ENCODE results near the gene PKD1.

The PKD1 gene

GRCh38 chr16:2086106-2086742 is 49.5 kb downstream of the PKD1 start:
- no peak for DNase-seq

- DNase-seq = no peak
Observed at GRCh38 chr16:2085669-2086068, 50.0 kb downstream of the PKD1 start.

DNA sequence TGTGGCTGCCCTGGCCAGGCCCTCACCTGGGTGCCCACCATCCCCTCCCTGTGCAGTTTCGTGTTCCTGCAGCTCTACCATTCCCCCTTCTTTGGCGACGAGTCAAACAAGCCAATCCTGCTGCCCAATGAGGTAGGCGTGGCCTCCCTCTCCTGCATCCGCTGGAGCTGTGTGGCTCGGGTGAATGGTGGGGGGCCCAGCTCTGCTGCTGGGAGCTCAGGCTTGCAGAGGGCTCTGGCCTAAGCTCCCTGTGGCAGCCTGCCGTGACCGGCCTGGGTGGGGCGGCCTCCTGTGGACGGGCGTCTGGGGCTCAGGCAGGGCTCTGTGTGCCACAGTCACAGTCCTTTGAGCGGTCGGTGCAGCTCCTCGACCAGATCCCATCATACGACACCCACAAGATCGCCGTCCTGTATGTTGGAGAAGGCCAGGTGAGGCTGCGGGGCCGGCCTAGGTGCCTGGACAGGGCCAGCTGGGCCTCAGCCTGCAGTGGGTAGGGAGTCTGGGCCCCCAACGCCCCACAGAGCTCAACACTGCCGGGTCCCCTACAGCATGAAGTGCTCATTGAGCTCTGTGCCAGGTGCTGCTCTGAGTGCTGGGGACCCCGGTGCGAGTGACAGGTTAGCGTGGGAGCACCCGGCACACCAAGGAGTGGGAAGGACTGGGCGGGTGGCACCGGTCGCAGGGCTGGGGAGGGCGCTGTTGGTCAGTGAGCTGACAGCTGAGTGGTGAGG is 50.6 kb downstream of the PKD1 start:
- no peak for DNase-seq

GRCh38 chr16:2083876-2084780 is 51.6 kb downstream of the PKD1 start:
- DNase-seq = no peak

- no peak for DNase-seq
Observed at GRCh38 chr16:2083409-2083808, 52.3 kb downstream of the PKD1 start.

GRCh38 chr16:2082983-2083364 is 52.7 kb downstream of the PKD1 start:
- no peak for DNase-seq

- peak; percentile 92 for DNase-seq
Observed at GRCh38 chr16:2082171-2082982, 53.3 kb downstream of the PKD1 start.

- no peak for DNase-seq
Observed at GRCh38 chr16:2081201-2082084, 54.3 kb downstream of the PKD1 start.

- DNase-seq = no peak
Observed at GRCh38 chr16:2079991-2080390, 55.7 kb downstream of the PKD1 start.

DNA sequence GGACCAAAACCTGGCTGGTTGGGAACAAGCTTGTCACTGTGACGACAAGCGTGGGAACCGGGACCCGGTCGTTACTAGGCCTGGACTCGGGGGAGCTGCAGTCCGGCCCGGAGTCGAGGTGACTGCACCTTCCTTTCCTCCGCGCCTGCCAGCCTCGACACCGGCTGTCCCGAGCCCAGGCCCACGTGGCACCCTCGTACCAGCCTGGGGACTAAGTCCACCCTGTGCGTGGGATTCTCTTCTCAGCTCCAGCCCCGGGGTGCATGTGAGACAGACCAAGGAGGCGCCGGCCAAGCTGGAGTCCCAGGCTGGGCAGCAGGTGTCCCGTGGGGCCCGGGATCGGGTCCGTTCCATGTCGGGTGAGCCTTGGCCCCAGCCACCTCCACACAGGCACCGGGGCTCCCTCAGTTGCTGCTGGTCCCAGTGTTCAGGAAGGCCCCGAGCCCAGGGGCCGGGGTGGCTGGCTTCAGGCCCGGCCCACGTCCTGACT is 56.3 kb downstream of the PKD1 start:
- DNase-seq = no peak

DNA sequence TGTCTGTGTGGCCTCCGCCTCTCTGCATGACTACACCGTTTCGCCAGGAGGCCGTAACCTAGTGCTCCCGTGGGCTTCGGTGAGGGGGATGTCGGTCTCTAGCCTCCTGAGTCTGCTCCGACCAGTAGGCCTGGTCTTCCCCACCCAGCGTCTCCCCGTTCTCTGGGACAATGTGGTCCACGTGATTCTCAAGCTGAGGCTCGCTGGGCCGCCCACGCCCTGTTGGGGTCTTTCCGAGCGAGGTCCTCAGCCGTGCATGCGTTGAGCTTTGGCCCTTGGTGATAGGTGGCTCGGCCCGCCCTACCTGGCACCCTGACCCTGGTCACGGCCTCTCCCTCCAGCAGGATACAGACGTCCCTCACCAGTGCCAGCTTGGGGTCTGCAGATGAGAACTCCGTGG is 57.0 kb downstream of the PKD1 start:
- DNase-seq = no peak

DNA sequence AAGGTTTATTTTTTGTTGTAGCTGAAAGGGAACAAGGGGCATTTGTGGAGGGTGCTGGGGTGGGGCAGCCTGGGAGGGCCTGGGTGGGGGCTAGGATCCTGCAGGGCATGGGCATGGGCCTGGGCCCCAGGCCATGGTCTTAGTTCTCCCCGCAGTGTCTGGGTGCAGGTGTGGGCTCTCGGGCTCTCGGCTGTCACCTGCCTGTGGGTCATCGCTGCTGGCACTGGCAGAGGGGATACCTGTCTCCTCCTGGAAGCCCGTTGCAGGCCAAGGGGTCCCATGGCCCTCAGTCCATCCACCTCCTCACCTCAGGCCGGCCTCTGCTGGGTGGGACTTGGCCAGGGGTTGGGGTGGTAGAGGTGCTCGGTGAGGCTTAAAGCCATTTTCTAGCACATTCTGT is 57.6 kb downstream of the PKD1 start:
- no peak for DNase-seq

DNA sequence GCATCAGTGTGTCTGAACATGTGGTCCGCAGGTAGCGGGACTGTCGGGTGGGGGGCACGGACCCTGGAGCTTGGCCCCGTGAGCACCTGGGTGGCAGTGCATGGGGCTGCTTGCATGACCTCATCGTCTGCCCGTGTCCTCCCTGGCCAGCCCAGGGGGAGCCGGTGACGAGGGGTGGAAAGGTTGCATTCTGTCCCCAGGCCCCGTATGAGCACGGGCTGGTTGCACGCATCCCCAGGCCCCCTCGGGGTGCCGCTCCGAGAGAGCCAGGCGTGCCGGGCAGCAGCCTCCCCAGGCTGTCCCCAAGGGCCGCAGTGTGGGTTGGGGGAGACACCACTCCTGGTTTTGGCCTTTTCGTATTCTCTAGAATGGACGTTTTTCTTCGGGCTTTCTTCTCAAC is 58.0 kb downstream of the PKD1 start:
- no peak for DNase-seq

GRCh38 chr16:2077016-2077415 is 58.7 kb downstream of the PKD1 start:
- DNase-seq = no peak

- no peak for DNase-seq
Observed at GRCh38 chr16:2076072-2076865, 59.4 kb downstream of the PKD1 start.

DNA sequence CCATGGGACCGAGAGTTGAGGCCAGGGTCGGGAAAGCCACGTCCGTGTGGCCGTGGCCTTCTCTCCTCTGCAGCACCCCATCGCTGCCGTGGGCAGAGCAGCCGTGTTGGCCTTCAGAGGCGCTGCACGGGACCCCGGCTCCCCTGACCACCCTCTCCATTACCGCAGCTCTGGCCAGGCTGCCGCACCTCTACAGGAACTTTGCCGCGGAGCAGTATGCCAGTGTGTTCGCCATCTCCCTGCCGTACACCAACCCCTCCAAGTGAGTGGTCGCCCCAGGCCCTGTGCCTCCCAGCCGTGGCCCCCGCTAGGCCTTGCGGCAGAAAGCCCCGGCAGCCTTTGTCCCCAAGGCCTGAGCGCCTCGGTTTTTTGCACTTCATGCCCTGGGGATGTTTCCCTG is 60.1 kb downstream of the PKD1 start:
- DNase-seq = no peak

DNA sequence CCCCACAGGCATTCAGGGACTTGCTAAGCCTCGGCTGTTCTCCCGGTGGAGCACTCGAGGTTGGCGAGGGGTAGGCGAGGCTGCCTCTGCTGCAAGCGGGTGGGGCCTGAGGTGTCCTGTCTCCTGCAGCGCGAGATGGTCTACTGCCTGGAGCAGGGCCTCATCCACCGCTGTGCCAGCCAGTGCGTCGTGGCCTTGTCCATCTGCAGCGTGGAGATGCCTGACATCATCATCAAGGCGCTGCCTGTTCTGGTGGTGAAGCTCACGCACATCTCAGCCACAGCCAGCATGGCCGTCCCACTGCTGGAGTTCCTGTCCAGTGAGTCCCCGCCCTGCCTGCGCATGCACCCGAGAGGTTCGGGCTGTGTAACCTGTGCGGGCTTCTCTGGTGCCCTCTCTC is 61.6 kb downstream of the PKD1 start:
- no peak for DNase-seq

DNA sequence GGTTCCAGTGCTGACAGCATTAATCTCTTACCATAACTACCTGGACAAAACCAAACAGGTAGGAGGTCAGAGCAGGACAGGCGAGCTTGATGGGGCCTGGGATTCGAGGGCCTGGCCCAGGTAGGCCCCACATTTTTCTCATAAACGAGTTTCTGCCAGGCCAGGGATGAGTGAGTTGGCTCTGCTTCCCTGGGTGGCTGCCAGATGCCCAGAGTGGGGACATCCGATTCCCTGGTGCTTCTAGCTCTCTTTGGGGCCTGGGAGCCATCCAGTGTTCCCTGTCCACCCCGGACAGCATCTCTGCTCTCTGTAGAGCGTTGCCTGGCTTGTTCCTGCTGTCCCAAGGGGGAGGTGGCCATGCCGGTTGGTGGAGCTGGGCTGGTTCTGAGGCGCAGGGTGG is 62.8 kb downstream of the PKD1 start:
- no peak for DNase-seq

DNA sequence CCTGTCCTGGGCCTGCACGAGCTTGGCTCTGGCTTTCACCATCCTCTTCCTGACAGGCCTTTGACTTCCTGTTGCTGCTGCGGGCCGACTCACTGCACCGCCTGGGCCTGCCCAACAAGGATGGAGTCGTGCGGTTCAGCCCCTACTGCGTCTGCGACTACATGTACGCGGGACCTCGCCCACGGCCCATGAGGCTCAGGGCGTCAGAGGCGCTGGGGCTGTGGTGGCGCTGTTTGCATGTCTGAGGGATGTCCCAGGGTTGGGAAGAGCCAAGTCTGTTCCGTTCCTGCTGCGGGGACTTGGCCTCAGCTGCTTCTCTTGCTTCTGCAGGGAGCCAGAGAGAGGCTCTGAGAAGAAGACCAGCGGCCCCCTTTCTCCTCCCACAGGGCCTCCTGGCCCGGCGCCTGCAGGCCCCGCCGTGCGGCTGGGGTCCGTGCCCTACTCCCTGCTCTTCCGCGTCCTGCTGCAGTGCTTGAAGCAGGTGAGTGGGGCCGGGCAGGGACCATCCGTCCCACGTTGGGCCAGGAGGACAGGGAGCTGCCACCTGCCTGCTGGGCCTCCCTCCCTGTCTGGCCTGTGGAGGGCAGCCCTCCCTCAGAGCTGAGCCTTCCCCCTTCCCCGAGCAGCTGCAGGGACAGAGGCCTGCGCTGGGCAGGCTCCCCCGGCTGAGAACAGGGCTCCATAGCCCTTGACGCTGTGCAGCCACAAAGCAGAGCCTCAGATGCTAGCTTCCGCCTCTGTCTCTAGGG is 64.1 kb downstream of the PKD1 start:
- no peak for DNase-seq
